Activated T-cell treated with anti-CD3 and anti-CD28 coated beads for 48 hours (primary cell): ENCODE results near the gene DDRGK1.
"Not testable (repeated sequence)": the region's sequence is repeated elsewhere in the genome, so short reads cannot be mapped to it uniquely, and the experiment has no call there.

Experiments used
- DNase-seq: peaks from one replicate; pipeline ENCODE4 v3.0.0-alpha.2; 2020; ENCODE audit warnings: low read depth

The DDRGK1 gene

DNA sequence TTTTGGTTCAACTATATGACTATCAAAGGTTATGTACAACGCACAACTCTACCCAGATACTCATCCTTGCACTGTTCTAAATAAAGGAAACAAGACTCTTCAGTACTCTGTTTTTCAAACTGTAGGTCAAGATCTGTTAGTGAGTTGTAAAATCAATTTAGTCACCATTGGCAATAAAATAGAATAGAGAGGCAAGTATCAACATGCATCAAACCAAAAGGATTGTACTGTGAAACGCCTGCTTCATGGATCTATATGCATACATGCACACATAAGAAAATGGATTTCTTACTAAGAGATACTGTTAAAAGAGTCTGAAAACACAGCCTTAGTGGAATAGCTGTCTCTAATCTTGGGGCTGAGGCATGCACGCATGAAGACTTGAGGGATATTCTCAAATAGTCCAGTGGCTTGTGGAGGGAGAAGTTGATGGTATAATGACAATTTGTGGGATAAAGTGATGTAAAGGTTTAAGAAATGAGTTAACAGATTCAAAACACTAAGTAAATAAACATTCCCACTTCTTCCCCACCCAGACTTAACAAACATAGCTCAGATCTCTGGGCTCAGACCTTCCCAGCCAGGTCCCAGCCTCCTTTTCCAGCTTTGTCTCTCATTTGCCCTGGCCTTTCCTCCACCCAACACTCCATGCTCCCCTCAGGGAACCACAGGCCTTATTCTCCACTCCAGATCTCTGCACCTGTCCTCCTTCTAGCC, 20.4 kb downstream of the DDRGK1 start:
- DNase-seq: no peak

DNA sequence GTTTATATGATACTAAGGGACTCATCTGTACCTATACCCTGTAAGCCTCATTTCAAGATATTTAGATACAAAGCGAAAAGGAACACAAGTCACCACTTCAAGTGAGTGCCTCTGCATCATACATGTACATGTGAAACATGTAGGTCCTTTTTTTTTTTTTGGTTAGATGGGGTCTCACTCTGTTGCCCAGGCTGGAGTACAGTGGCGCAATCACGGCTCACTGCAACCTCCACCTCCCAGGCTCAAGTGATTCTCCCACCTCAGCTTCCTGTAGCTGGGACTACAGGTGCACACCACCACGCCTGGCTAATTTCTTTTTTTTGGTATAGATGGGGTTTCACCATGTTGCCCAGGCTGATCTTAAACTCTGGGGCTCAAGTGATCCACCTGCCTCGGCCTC, 22.1 kb downstream of the DDRGK1 start:
- DNase-seq: not testable (repeated sequence)

GRCh38 chr20:3181270-3181669, 23.2 kb downstream of the DDRGK1 start:
- DNase-seq: no peak

GRCh38 chr20:3180319-3180718, 24.2 kb downstream of the DDRGK1 start:
- DNase-seq: no peak

DNA sequence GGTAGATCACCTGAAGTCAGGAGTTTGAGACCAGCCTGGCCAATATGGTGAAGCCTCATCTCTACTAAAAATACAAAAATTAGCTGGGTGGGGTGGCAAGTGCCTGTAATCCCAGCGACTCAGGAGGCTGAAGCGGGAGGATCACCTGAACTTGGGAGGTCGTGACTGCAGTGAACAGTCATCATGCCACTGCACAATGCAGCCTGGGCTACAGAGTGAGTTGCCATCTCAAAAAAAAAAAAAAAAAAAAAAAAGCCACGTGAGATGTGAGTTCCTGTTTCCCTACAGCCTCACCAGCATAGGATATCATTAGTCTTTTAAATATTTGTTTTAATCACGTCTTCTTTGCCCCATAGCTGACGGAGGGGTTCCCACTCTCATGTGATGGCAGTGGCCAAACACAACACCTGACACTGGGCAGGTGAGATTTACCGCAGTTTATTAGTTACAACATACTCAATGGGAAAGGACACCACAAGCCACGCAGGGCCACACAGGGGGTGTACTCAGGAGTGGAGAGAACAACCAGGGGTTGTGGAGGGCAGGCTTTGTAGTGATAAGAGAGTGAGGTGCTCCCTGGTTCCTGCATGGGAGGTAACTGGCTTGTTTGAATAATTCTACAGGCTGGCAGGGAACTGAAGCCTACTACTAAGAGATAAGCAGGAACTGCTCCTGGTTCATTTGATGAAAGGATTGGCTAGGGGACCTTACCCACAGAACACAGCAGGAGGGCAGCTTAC, 26.6 kb downstream of the DDRGK1 start:
- DNase-seq: no peak

GRCh38 chr20:3175270-3175669, 29.2 kb downstream of the DDRGK1 start:
- DNase-seq: no peak

- no peak for DNase-seq
Observed at GRCh38 chr20:3174442-3175261, 29.8 kb downstream of the DDRGK1 start.

- DNase-seq: peak; percentile 92
Observed at GRCh38 chr20:3173610-3174441, 30.7 kb downstream of the DDRGK1 start.

GRCh38 chr20:3172933-3173609, 31.4 kb downstream of the DDRGK1 start, which contains the start of gene LZTS3:
TSS of gene LZTS3 (minus strand) at chr20:3173549. CDS start at chr20:3167163, 6,386 bp downstream.
- DNase-seq: peak; percentile 66

GRCh38 chr20:3172126-3172932, 32.2 kb downstream of the DDRGK1 start:
- no peak for DNase-seq

- no peak for DNase-seq
Observed at GRCh38 chr20:3171391-3172125, 32.9 kb downstream of the DDRGK1 start.

DNA sequence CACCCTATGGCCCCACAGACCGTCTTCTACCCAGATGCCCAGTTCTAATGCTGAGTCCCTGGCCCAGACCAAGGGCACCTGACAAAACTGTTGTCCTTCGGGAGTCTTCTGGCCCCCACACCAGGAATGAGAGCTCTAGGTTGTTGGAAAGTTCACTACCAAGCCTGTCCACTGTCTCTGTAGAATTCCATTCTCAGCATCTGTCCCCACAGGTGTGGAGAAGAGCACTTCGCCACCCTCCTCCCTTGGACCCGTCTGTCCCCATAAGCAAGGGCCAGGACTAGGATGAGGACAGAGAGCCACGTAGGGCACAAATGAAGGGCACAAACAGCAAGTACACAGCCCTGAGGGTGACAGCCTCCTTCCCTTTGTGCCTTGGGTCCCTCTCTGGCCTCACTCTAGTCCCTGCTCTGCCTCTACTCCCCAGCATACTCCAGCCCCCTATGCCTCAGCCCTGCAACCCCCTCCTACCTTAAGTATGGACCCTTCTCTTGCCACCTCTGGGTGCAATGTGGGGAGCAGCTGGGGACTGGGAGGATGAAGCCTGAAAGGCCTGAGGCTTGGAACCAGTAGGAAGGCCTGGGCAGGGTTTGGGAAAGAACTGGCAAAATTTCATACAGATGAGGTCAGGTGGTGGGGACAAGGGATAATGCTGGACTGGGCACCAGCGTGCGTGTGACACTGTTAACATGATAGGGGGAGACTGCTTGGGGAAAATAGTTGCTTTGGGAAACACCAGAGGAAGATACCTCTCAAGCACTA, 35.5 kb downstream of the DDRGK1 start:
- DNase-seq: no peak

DNA sequence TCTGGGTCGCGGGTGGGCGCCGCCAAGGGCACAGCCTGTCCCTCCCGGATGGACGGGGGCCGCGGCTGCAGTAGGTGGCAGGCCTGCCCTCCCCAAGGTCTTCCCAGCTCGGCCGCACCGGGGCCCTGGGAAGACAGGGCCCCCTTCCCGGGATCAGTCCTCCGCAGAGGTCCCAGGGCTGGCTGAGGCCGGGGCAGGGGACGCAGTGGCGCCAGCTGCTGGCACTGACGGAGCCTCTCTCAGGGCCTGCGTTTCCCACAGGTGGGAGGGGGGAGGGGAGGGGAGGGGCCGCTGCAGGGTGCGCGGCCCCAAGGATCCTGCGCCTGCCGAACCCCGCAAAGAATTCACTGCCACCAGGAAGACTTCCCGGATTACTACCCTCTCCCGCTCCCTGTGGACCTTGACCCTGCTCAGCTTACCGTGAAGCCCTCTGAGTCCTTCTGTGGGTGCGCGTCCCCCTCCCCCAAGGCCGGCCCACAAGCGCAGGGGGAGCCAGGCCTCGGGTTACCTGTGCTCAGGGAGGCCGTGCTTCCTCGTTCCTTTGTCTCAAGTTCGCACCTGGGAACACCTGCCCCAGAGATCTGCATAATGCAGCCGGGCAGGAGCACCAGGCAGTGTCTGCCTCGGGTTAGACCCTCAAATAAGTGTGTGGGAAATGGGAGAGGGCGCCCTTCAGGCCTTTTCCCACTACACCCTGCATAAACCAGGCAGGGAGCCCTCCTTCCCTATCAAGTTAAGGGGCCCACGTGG, 36.2 kb downstream of the DDRGK1 start:
- no peak for DNase-seq

- DNase-seq: no peak
Observed at GRCh38 chr20:3167738-3168078, 36.8 kb downstream of the DDRGK1 start.

- no peak for DNase-seq
Observed at GRCh38 chr20:3166913-3167342, 37.6 kb downstream of the DDRGK1 start.

- no peak for DNase-seq
Observed at GRCh38 chr20:3166338-3166912, 38.1 kb downstream of the DDRGK1 start.

DNA sequence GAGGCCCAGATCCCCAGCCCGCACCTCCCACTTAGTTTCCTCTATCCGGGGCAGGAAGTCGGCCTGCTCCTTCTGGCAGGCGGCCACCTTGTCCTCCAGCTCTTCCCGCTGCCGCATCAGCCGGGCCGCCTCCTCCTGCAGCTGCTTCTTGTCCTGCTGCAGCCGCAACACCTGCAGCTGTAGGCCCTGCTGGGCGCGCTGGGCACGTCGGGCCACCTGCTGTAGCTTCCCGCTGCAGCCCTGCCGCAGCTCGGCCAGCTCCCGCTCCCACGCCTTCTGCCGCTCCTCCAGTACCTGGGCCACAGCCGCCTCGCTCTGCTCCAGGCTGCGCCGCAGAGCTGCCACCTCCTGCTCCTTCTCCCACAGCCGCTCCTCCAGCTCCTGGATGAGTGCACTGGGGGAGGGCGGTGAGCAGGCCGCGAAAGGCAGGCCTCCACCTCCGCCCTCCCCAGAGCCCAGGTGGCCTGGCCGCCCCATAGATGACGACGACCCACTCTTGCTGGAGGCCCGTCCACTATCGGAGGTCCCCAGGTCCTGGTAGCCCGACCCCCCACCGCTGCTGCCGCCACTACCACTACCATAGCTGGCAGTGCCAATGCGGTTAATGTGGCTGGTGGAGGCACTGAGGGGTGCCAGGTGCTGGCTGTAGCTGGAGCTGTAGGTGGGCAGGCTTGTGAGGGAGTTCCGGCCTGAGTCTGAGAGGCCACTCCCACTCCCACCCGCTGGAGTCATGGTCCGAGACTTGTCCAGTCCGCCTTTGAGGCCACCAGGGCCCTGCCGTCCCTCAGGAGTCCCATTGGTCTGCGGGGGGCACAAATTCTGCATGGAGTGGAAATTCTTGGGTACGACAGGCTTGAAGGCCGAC, 38.8 kb downstream of the DDRGK1 start:
- DNase-seq: no peak
